GM19455 (cell line): Measurements from ENCODE around the gene CYSRT1.

Experiments used
- ATAC-seq: cut with Tn5 transposase; IDR thresholded peaks from one replicate; pipeline ENCODE4 v1.9.1; 2021; ENCODE audit not compliant: unreplicated experiment

Gene CYSRT1

DNA sequence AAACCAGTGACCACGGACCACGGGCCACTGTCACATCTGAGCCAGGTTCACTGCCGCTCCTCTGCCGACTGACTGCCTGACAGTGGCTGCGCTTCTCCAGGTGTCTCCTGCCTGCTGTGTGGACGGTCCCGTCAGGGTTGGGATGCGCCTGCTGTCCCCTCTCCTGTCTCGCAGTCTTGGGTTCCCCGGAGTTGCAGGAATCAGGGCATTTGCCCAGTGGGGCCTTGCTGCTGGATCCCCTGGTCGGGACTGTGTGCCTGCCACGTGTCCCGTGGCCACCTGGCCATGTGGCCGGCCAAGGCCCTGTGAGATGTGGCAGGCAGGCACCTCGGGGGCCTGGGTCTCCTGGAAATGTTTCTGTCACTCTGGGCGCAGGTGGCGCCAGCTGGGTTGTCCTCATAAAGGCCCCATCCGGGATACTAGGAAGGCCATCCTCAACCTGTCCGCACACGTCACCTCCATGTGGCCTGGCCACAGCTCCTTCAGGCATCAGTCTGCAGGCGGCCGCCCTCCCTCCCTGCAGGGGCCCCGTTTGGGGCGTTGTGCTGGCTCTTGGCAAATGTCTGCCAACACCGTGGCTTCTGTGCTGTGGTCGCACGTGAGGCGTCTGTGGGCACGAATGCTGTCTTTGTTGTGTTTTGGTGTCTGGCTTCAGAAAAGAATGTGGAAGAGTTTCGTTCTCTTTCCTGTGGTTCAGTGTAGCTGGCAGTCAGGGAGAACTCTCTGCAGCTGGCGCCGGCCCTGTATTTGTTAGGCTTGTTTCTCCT is 46.1 kb downstream of the CYSRT1 start:
- no peak for ATAC-seq

DNA sequence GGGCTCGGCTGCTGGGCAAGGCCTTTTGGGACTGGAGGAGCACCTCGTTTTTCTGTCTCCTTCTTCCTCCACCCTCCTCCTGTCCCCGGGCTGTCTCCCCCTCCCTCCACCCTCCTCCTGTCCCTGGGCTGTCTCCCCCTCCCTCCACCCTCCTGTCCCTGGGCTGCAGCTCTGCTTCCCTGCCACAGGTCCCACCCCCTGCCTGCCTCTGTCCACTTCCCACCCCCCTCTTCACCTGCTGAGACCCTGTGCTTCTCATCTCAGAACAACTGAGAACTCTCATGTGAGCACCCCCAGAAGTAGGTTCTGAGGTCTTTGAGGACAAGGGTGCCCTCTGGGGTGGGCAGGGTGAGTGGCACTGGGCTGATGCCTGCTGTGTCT is 46.7 kb downstream of the CYSRT1 start:
- no peak for ATAC-seq

DNA sequence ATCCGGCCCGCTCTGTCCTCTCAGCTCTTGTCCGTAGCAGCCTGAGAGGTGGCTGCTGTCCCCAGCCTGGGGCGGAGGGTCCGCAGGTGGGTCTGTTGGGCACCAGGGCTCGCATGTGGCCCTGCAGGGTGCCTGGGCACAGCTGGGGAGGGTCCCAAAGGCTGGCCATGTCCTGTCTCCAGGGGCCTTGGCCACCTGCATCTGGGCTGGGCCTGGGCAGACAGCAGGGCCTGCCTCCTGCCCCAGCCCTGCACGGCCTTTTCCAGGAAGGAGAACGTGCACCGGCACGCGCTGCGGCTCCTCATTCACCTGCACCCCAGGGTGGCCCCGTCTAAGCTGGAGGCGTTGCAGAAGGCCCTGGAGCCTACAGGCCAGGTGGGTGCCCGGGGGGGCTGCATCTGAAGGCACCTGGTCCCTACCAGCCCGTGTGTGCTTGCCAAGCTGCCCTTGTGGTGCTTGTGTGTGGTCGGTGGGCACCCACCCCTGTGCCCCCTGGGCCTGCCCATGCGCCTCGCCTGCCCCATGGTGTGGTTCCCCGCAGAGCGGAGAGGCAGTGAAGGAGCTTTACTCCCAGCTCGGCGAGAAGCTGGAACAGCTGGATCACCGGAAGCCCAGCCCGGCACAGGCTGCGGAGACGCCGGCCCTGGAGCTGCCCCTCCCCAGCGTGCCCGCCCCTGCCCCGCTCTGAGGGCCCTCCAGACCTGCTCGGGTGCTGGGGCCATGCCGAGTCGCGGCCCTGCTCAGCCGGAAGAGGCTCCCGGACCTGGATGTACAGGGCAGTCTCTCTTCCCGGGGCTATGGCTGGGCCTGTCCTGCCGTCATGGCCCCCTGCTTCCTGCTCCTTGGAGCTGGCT is 47.5 kb downstream of the CYSRT1 start:
- ATAC-seq: no peak

DNA sequence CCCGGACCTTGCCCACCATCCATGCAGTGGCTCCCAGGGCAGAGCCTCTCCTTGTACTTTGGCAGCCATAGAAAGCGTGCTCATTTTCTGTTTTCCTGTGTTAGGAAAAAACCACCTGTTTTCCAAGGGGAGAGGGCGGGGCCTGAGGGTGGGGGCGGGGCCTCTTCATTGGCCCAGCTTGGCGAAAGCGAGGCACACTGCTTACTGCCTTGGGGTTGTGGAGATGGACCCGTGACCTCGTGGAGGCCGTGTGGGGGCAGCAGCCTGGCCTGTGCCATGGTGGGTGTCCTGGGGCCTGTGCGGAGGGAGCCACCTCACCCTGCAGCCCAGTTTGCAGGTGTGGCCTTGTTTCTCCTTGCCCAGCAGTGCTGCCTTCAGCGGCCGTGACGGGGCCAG is 48.1 kb downstream of the CYSRT1 start:
- ATAC-seq: no peak

DNA sequence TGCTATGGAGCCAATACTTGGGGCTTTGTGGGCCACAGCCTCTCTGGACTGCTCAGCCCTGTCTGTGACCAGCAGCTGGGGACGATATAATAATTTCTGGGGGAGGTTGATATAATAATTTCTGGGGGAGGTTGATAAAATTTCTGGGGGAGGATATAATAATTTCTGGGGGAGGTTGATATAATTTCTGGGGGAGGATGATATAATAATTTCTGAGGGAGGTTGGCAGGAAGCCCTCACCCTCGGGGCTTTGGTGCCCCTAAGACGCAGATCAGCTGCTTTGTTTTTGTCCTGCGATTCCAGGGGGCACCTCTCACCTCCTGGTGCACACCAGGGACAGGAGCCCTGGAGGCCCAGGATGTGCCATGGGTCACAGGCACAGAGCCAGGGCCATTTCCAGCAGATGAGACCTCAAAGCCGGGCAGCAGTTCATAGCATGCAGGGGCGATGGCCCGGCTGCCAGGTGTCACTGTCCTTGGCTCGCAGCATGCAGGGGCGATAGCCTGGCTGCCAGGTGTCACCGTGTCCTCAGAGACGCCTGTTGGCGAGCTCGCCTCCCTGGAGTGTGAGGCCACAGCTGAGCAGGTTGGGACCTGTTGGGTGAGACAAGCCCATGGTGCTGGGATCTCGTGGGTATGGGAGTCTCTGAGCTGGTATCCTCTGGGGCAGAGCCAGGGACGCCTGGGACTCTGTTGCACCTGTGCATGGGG is 48.8 kb downstream of the CYSRT1 start:
- no peak for ATAC-seq

DNA sequence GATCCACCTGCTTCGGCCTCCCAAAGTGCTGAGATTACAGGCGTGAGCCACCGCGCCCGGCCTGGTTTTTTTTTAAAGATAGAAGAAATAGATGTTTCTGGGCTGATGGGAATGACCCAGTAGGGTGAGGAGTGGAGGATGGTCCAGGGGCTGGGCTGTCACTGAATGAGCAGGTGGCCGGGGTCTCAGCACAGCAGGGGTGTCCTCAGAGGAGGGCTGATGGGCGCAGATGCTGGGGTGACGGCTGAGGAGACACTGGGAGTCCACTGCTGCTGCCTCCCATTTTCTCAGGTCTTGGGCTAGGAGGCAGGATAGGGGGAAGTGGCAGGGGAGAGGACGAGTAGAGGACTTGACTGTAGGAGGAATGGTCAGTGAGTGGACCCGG is 50.2 kb downstream of the CYSRT1 start:
- no peak for ATAC-seq
